ACC112 (cell line): ENCODE measurements around the gene UQCR11.

Experiments
- H2AFZ ChIP-seq: fragments of 200-600 bp; sonication (generic); one replicate; pipeline ENCODE4 v1.6.0; 2017; ENCODE audit warnings: antibody characterized with exemption, low read length; ENCODE audit not compliant: unreplicated experiment
- H3K27ac ChIP-seq: fragments of 200-600 bp; sonication (generic); 2 replicates; pipeline ENCODE4 v1.5.1; 2014; ENCODE audit warnings: low read depth, mild to moderate bottlenecking, antibody characterized with exemption, low read length, moderate library complexity
- H3K27me3 ChIP-seq: fragments of 200-600 bp; sonication (generic); 2 replicates; pipeline ENCODE4 v1.6.1; 2014; ENCODE audit warnings: mild to moderate bottlenecking, antibody characterized with exemption, low read length, moderate library complexity, mixed read lengths; ENCODE audit not compliant: insufficient read depth
- H3K36me3 ChIP-seq: fragments of 200-600 bp; sonication (generic); 2 replicates; pipeline ENCODE4 v1.6.1; 2016; ENCODE audit warnings: mild to moderate bottlenecking, antibody characterized with exemption, low read length, moderate library complexity, mixed read lengths; ENCODE audit not compliant: insufficient read depth
- H3K4me1 ChIP-seq: fragments of 200-600 bp; sonication (generic); one replicate; pipeline ENCODE4 v1.6.1; 2016; ENCODE audit warnings: low read length, mixed read lengths; ENCODE audit not compliant: insufficient read depth, unreplicated experiment, control insufficient read depth
- H3K4me3 ChIP-seq: fragments of 200-600 bp; sonication (generic); 2 replicates; pipeline ENCODE4 v1.5.1; 2014; ENCODE audit warnings: mild to moderate bottlenecking, low read depth, low read length
- H3K79me2 ChIP-seq: fragments of 200-600 bp; sonication (generic); one replicate; pipeline ENCODE4 v1.6.0; 2016; ENCODE audit warnings: low read length; ENCODE audit not compliant: control insufficient read depth, unreplicated experiment, insufficient read depth

The UQCR11 gene

DNA sequence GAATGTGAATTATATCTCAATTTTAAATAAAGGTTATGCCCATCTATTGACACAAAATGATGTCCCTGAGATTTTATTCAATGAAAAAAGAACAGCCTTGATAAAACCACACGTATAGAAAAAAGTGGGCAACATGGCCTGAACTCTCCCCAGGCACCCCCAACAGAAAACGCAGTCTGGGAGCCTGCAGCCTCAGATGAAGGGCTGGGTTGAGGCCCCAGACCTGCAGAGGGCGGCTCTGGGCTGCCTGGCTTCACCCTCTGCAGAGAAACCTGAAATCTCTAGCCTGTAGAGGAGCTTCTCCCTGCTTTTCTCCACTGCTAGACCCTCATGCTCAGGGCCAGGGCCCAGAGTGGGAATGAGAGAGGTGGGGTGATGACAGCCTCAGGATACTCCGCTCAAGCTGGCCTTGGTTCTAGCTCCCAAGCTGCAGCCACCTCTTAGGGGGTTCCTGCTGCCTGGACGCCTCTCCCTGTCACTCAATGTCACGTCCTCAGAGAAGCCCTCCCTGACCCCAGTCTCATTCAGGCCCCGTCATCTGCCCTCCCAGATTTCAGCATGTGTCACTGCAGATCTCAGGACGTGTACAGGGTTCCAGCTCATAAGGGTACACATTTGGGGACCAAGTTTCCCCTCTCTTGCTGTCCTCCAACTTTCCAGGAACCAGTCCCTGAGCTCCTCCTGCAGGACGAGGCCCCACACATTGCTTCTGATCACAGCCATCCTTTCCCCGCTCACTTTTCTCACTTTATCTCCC lies 14.4 kb downstream of the UQCR11 start:
- peaks cover 42% of the 10 kb centered on the region for H3K79me2 ChIP-seq
- peak overlapping the region; percentile 96 for H3K4me3 ChIP-seq
- H3K27ac ChIP-seq = no peak overlapping the region; the same call in 1 of the 2 replicates
- no peaks in the 10 kb centered on the region for H3K27me3 ChIP-seq
- peaks cover 12% of the 10 kb centered on the region for H3K4me1 ChIP-seq
- H3K36me3 ChIP-seq = no peaks in the 10 kb centered on the region
- no peak overlapping the region for H2AFZ ChIP-seq

DNA sequence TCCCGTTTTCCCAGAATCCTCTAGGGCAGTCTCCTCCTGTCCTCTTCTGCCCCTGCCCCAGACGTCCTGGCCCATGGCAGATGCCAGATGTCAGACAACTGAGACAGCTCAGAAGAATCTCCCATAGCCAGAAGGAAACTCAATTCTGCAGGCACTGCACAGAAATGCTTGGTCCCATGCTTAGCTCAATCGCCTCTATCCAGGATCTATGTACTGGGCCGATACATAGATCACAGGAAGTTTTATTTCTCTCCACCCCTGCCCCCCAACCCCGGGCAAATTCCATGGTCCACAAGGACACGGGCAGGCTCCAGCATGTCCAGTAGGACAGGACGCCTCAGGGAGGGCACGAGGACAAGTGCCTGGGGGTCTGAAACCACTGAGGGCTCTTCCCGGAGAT lies 17.4 kb downstream of the UQCR11 start:
- Histone ChIP-seq H3K4me3 (no peak overlapping the region), H3K4me1 (peaks cover 12% of the 10 kb centered on the region), H3K79me2 (peaks cover 44% of the 10 kb centered on the region), H3K36me3 (no peaks in the 10 kb centered on the region), H3K27me3 (no peaks in the 10 kb centered on the region), H2AFZ (no peak overlapping the region), H3K27ac (no peak overlapping the region)

DNA sequence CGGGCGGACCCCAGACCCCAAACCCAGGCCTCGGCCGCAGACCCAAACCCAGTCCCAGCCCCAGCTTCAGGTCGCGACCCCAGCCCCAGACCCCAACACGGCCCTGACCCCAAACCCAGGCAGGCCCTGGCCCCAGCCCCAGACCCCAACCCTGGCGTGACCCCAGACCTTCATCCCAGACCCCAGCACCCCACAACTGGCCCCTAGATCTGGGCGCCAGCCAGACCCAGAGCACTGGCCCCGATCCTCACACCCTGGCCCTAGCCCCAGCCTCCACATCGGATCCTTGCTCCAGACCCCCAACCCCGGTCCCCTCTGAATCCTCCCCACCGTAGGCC lies 20.1 kb downstream of the UQCR11 start:
- H3K4me1 ChIP-seq = peaks cover 7% of the 10 kb centered on the region
- H3K4me3 ChIP-seq = no peak overlapping the region
- peaks cover 26% of the 10 kb centered on the region for H3K79me2 ChIP-seq
- no peak overlapping the region for H2AFZ ChIP-seq
- H3K27me3 ChIP-seq = no peaks in the 10 kb centered on the region
- H3K27ac ChIP-seq = no peak overlapping the region
- no peaks in the 10 kb centered on the region for H3K36me3 ChIP-seq

DNA sequence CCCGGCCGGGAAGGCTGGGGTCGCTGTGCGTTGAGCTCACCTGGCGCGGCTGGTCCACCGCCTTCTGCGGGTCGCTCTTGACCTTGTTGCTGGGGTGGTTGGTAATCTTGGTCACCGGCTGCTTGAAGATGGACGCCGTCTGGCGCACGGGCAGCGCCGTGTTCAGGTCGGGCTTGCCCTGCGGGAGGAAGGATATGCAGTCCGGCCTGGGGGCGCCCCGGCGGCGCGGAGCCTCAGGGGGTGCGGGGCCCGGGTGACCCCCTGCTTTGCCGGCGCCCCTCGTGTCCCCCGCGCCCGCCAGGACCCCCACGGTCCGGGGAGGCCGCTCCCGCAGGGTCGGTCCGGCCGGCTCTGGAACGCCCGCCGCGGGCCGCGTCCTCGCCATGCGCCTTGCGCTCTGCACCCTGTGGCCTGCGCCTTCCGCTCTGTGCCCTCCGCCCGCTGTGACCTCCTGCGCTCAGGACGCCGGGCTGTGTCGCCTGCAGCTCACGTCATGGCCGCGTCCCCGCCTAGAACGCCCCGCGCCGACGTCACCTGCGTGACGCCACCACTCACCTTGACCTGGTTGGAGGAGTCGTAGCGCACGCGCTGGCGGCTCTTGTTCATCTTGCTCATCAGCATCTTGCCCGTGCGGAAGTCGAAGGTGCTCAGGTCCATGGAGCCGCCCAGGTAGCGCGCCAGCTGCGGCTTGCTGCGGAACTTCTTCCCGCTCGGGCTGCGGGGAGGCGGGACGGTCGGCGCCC lies 20.6 kb downstream of the UQCR11 start:
- H3K79me2 ChIP-seq = peaks cover 22% of the 10 kb centered on the region
- no peaks in the 10 kb centered on the region for H3K27me3 ChIP-seq
- H3K4me3 ChIP-seq = no peak overlapping the region
- peaks cover 2% of the 10 kb centered on the region for H3K4me1 ChIP-seq
- no peaks in the 10 kb centered on the region for H3K36me3 ChIP-seq
- H2AFZ ChIP-seq = no peak overlapping the region
- no peak overlapping the region for H3K27ac ChIP-seq

DNA sequence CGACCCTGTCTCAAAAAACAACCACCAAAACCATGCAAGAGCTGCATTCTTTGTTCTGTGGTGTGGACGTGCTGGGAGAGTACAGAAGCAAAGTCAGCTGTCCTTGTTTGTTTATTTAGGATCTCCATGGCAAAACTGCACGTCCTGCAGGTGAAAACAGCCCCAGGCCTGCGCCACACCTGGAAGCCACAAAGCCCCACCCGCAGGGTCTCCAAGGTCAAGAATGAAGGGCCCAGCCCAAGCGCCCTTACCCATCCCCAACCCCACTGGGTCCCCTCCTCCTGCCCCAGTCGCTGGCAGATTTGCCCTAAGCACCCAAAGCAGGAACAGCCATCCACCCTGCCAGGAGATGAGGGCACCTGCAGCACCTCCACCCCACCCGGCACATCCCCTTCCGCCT lies 23.1 kb downstream of the UQCR11 start:
- Histone ChIP-seq H3K27ac (no peak overlapping the region), H2AFZ (no peak overlapping the region), H3K36me3 (no peaks in the 10 kb centered on the region), H3K4me3 (no peak overlapping the region), H3K4me1 (no peaks in the 10 kb centered on the region), H3K79me2 (peaks cover 7% of the 10 kb centered on the region), H3K27me3 (no peaks in the 10 kb centered on the region)

DNA sequence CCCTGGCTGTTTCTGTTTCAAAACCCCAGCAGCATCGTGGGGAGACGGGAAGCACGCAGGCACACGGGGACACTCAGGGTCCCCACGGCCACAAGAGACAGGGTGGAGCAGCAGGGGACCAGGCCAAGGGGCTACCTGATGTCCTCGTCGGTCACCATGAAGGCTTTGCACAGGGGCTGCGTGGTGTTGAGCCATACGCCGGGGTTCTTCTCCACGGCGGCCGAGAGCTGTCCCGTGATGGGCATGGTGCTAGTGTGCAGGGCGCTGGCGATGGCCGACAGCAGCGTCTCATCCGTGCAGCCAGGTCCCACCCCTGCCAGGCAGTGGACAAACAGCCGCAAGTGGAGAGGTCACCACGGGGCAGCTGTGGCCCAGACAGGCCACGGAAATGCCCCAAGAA lies 24.3 kb downstream of the UQCR11 start:
- no peak overlapping the region for H2AFZ ChIP-seq
- no peak overlapping the region for H3K27ac ChIP-seq
- peaks cover 4% of the 10 kb centered on the region for H3K79me2 ChIP-seq
- no peak overlapping the region for H3K4me3 ChIP-seq
- H3K36me3 ChIP-seq = no peaks in the 10 kb centered on the region
- H3K4me1 ChIP-seq = no peaks in the 10 kb centered on the region
- no peaks in the 10 kb centered on the region for H3K27me3 ChIP-seq

DNA sequence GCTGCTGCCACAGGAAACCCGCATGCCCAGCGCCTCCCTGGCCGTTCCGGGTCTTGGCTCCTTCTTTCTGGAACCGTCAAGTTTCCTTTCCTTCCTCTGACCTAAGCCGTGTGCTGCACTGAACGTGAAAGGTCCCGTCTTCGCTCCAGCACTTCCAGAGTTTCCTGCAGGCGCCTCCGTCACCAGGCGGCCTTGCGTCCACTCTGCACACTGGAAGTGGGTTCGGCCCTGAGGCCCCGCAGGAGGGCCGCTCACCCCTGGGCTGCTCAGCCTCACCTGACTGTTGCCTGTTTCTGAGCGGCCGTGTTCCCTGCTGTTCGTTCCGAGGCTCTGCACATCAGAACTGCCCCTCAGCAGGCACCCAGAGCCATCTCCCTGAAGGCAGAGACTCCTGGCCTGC lies 24.9 kb downstream of the UQCR11 start:
- Histone ChIP-seq H2AFZ (no peak overlapping the region), H3K36me3 (no peaks in the 10 kb centered on the region), H3K27me3 (no peaks in the 10 kb centered on the region), H3K4me3 (no peak overlapping the region), H3K79me2 (no peaks in the 10 kb centered on the region), H3K27ac (no peak overlapping the region), H3K4me1 (no peaks in the 10 kb centered on the region)

DNA sequence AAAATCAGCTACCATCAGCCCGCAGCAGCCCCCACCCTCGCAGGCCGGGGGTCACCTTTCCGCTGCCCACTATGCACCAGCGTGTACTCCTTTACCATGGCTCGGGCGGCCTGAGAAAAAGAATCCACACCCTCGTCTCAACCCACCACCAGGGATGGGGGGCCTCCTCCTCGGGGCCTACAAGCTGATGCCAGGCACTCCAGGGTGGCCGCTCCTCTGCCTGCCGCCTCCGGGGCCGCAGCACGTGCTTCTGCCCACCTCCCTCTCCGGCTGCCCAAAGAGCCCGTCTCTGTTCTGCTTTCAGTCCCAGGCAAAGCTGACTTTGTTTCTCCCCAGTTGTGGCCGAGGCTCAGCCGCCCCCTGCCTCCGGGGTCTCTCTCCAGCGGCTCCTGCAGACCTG lies 26.0 kb downstream of the UQCR11 start:
- H3K27ac ChIP-seq = no peak overlapping the region
- no peaks in the 10 kb centered on the region for H3K36me3 ChIP-seq
- H3K4me1 ChIP-seq = no peaks in the 10 kb centered on the region
- H2AFZ ChIP-seq = no peak overlapping the region
- H3K27me3 ChIP-seq = no peaks in the 10 kb centered on the region
- H3K4me3 ChIP-seq = no peak overlapping the region
- H3K79me2 ChIP-seq = no peaks in the 10 kb centered on the region

DNA sequence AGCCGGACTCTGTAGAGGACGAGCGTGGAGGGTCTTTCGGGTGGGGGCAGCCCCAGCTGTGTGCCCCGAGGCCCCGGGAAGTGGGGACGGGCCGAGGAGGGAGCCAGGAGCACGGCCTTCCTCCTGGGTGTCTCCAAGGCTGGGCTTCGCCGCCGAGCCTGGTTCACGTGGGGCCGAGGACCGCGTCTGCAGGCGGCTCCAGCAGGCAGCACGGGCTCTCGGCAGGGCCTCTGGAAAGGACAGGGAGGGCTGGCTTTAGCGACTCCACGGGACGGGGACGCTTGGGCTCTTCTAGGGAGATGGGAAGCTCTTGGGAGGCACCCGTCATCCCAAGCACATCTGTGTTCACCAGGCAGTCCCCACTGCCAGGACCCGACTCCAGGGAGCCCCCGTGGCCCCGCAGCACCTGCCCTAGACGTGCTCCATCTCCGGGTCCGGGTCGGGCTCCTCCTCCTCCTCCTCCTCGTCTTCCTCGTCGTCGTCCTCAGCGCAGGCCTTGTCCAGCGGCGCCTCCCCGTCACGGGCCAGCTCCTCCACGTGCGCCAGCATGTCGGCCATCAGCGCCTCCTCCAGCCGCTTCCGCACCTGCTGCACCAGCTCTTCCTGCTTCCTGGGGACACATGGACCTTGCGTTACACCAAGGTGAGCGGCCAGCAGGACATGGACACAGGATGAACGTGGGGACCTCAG lies 27.2 kb downstream of the UQCR11 start:
- H3K27ac ChIP-seq = no peak overlapping the region
- H3K79me2 ChIP-seq = no peaks in the 10 kb centered on the region
- no peak overlapping the region for H3K4me3 ChIP-seq
- no peaks in the 10 kb centered on the region for H3K4me1 ChIP-seq
- H3K36me3 ChIP-seq = no peaks in the 10 kb centered on the region
- no peaks in the 10 kb centered on the region for H3K27me3 ChIP-seq
- H2AFZ ChIP-seq = no peak overlapping the region

DNA sequence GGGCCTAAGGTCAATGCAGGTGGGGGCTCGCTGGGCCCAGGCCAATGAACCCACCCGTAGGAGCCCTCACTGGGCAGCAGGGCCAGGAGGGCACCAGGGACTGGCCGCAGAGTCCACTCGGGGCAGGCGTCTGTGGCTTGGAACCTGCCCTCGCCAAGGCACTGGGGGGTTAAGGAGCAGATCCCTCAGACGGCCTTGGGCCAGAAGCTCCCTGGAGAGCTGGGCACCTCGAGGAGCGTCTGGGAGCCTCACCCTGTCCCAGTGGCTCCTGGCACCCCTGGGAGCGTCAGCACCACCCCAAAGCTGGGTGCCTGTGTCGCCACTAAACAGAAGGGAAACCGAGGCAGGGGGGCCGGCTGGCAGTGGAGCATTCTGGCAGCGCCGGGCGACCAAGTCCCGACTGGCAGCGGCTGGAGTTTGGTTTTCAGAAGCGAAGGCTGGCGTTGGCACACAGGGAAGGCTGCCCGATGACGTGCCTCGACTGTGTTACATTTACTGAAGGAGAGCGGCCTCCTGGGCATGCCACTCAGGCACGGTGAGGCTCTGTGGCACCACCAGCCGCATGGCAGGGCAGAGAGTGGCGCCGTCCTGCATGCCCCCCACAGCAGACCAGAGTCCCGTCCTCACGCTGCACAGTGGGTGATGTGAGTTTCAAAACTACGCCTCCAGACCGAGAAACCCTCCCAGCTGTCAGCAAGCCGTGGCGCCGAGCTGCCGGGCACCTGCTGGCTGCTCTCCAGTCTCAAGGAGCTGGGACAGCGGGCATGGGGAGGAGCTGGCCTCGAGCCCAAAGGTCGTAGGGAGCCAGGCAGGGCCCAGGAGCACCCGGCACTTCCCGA lies 28.0 kb downstream of the UQCR11 start:
- H3K4me3 ChIP-seq = no peak overlapping the region
- H2AFZ ChIP-seq = no peak overlapping the region
- no peaks in the 10 kb centered on the region for H3K27me3 ChIP-seq
- no peaks in the 10 kb centered on the region for H3K36me3 ChIP-seq
- no peaks in the 10 kb centered on the region for H3K79me2 ChIP-seq
- H3K27ac ChIP-seq = no peak overlapping the region
- no peaks in the 10 kb centered on the region for H3K4me1 ChIP-seq
